ENCODE measurements around the gene PEPD.

PEPD gene

DNA sequence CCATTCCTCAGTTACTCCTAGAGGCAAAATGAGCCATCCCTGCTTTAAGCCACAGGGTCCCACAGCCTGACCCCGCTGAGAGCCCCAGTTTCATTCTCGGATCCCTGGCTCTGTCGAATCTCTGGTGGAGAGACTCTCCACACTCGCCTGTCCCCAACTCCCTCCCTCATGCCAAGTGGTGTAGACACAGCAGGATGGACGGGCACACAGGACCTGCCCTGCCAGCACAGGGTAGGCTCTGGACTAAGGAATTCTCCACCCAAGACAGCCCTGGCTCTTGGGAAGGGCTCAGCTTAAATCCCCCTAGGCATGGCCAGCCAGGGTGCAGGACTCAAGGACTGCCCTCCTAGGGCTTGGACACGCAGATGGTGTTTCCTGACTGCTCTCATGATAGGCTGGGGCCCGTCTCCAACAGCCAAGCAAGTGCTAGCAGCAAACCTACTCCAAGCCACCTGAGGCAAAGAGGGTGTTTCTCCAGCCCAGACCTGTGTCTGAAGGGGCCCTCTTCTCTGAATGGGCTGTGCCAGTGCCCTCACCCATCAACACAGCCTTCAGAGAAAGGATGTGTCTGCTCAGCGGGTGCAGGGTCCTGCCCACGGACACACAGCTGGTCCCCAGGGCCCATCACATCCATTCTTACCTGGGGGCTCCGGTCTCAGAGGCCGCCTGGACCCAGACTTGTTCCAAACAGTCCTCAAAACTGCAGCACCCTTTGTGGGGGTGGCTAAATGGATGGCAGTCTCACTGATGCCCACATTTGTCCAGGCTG lies 65.3 kb downstream of the PEPD start:
- no peak overlapping the region for H3K27ac ChIP-seq
- TF ChIP-seq ZFX (IDR thresholded peaks at IDR 0.05; ENCODE audit: borderline replicate concordance), result no peak
- TF ChIP-seq CTCF (IDR thresholded peaks at IDR 0.05), result no peak

GRCh38 chr19:33453265-33453664 lies 68.3 kb downstream of the PEPD start:
- no peak overlapping the region for H3K27ac ChIP-seq
- TF ChIP-seq CTCF (IDR thresholded peaks at IDR 0.05) (no peak), ZFX (IDR thresholded peaks at IDR 0.05; ENCODE audit: borderline replicate concordance) (no peak)

DNA sequence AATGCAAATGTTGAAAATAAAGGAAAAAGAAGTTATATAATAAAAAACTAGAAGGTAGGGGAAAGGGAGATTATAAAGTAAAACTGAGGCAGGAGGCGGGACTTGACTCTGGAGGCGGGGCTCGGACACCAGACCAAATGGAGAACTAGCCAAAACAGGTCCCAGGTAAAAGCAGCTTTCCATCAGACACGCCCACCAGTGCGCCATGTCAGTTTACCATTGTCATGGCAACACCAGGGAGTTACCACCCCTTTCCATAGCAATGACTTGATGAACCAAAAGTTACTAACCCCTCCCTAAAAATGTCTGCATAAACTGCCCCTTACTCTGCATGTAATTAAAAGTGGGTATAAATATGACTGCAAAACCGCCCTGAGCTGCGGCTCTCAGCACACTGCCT lies 70.9 kb downstream of the PEPD start:
- H3K27ac ChIP-seq, result no peak overlapping the region
- TF ChIP-seq CTCF (IDR thresholded peaks at IDR 0.05) (no peak), ZFX (IDR thresholded peaks at IDR 0.05; ENCODE audit: borderline replicate concordance) (no peak)

DNA sequence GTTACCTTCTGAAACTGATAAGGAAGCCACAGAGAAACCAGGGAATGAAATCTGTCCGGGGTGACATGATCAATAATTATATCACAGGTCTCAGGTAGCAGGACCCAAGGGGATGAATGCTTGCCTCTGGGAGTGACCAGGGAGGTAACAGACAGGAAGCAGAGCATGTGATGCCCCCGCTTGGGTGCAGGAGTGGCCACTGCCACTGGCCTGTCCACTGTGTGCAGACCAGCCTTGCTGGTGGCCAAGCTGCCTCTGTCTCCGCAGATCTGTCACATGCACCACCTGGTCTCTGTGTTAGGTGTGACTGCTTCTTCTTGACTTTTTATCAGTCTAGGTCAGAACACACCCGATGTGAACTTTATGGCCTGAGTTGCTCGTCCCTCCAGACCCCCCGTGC lies 71.8 kb downstream of the PEPD start:
- H3K27ac ChIP-seq, result no peak overlapping the region
- TF ChIP-seq ZFX (IDR thresholded peaks at IDR 0.05; ENCODE audit: borderline replicate concordance) (no peak), CTCF (IDR thresholded peaks at IDR 0.05) (no peak)

- H3K27ac ChIP-seq, result no peak overlapping the region
- no peak for TF ChIP-seq CTCF (IDR thresholded peaks at IDR 0.05)
- no peak for TF ChIP-seq ZFX (IDR thresholded peaks at IDR 0.05; ENCODE audit: borderline replicate concordance)
These were observed 73.5 kb downstream of the PEPD start for GRCh38 chr19:33448159-33448516.

DNA sequence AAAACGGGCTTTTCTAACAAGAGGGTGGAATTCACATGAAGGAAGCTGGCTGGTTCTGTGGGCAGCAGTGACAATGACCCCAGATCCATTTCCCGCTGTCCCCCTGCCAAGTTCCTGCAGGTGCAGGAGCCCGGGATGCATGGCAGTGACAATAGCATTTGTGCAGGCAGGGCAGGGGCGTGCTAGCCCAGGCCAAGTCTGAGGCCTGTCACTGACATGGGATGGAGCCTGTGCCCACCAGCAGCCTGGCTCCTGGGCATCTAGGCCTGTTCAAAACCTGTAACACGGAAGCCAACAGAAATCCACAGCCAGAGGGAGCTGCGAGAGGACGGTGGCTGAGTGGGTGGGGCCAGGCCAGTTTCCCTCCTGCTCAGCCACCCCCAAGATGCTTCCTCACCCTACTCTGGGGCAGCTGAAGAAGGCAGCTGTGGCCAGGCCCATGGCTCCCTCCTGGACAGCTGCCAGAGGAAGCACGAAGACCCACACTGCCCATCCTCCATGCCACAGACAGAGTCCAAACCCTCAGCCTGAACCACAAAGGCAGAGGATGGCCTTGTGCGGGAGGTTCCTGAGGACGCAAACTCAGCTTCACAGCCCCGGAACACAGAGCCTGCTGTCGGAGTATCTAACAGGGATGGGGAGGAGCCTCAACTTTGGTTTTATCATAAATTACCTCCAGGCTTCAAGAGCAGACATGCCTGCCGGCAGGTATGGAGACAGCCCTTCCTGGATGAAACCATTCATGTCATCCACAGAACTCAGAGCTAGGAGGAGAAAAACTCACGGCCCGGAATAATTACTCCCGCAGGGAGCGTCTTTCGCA lies 74.0 kb downstream of the PEPD start:
- H3K27ac ChIP-seq, result no peak overlapping the region
- TF ChIP-seq CTCF (IDR thresholded peaks at IDR 0.05), result no peak
- TF ChIP-seq ZFX (IDR thresholded peaks at IDR 0.05; ENCODE audit: borderline replicate concordance), result no peak
